ENCODE data around the gene SREBF1. TPM values are rescaled to one million over a fixed set of nuclear protein-coding genes. Genes with fewer than 3 reads are reported as not detected.

The SREBF1 gene
- total and polyA plus RNA-seq, 2 experiments from 2014 or later: 39.6 to 85.3 TPM

DNA sequence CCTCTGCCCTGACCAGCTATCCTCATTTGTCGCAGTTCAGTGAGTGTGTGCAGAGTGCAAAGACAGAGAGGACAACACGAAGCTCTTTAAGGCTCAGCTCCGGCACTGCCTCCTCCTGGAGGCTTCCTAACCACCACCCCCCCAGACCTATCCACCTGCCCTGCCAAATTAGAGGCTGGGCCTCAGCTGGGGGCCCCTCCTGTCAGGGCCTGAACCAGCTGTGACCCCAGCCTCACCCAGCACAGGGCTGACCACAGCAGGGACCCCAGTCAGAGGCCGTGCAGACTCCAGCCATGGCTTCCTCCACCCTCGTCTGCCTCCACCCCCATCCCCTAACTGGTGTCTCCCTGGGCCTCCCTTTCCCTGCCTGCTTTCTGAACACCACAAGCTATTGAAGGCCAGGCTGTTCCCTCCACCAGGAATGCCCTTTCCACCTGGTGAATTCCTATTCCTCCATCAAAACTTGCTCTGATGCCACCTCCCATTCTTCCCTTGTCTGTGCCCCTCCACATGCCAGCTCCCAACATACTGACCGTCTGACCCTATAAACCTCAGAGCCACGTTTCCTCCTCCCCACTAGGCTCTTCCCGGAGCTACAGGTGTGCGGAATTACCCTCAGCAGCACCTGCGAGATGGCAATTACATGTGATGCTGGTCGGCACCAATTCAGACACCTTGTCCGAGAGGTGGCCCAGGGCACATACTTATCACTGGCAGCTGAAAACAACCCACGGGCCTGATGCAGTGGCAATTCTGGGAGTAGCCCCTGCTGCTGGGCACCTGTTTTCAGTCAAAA, 8.8 kb downstream of the SREBF1 start:
- DNase-seq (ENCODE audit: low spot score): no peak
- no peaks in the 10 kb centered on the region for H3K36me3 ChIP-seq (ENCODE audit: insufficient read depth)
- no peak for ATAC-seq
- H3K9me2 ChIP-seq (ENCODE audit: insufficient read depth): no peaks in the 10 kb centered on the region
- H3F3A ChIP-seq (replicated peaks; ENCODE audit: low read depth): peaks cover 13% of the 10 kb centered on the region
- peaks cover 82% of the 10 kb centered on the region for H3K79me2 ChIP-seq (replicated peaks; ENCODE audit: insufficient read depth)
- Mint-ChIP-seq H3K27ac (no peak overlapping the region), H3K36me3 (ENCODE audit: low read depth) (peaks cover 27% of the 10 kb centered on the region), H3K27me3 (ENCODE audit: insufficient read depth, low read depth, poor library complexity) (peaks cover 15% of the 10 kb centered on the region), H3K4me3 (no peak overlapping the region), H3K9me3 (no peaks in the 10 kb centered on the region), H3K4me1 (peaks cover 52% of the 10 kb centered on the region)
- H3K4me2 ChIP-seq: no peak overlapping the region
- no peak overlapping the region for H2AFZ ChIP-seq
- H3K27me3 ChIP-seq (ENCODE audit: insufficient read depth): no peaks in the 10 kb centered on the region
- no peak overlapping the region; the same call in 1 of the 2 replicates for H3K27ac ChIP-seq (ENCODE audit: low read depth)
- peaks cover 32% of the 10 kb centered on the region for H3K4me1 ChIP-seq (ENCODE audit: insufficient read depth)
- TF ChIP-seq NANOG (IDR thresholded peaks at IDR 0.05; ENCODE audit: borderline replicate concordance): no peak
- TF ChIP-seq ZNF331 (CRISPR knock-in tag; IDR thresholded peaks at IDR 0.05; ENCODE audit: low read depth): no peak
- H4K20me1 ChIP-seq (replicated peaks; ENCODE audit: insufficient read depth): peaks cover 64% of the 10 kb centered on the region
- H3K4me3 ChIP-seq: no peak overlapping the region

DNA sequence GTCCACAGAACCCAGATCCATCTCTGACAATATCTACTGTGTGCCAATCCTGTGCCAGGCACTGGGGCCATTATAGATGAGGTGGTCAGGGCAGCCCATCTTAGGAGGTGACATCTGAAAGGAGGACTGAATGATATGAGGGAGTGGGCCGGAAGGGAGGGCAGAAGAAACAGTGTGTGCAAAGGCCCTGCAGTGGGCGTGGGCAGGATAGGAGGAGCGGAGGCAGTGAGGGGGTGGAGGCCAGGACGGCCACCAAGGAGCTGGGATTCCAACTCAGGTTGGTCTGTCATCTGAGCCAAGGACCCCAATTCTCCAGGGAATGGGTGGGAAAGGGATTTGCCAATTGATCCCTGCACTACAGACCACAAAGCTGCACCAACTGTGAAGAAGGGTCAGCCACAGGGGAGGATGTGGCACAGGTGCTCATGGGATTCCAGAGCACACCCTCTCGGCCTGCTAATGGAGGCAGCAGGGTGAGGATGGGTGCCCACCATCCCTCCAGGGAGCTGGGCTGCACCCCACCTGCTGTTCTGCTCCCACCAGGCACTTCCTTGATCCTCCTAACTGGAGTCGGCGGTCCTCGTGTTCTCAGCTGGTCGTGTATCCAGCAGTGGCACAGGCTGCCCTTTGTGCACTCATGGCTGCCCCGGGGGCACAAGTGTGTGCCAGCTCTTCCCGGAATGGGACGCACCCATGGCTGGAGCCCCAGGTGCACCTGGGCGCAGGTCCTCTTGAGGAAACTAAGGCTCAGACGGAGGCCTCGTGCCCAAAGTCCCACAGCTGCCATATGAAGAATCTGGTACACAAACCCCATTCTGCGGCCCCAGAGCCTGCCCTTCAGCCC, 9.6 kb downstream of the SREBF1 start:
- Histone ChIP-seq H3F3A (replicated peaks; ENCODE audit: low read depth) (peaks cover 13% of the 10 kb centered on the region), H3K79me2 (replicated peaks; ENCODE audit: insufficient read depth) (peaks cover 82% of the 10 kb centered on the region)
- H3K4me3 Mint-ChIP-seq: no peak overlapping the region
- TF ChIP-seq, protein P1, sequence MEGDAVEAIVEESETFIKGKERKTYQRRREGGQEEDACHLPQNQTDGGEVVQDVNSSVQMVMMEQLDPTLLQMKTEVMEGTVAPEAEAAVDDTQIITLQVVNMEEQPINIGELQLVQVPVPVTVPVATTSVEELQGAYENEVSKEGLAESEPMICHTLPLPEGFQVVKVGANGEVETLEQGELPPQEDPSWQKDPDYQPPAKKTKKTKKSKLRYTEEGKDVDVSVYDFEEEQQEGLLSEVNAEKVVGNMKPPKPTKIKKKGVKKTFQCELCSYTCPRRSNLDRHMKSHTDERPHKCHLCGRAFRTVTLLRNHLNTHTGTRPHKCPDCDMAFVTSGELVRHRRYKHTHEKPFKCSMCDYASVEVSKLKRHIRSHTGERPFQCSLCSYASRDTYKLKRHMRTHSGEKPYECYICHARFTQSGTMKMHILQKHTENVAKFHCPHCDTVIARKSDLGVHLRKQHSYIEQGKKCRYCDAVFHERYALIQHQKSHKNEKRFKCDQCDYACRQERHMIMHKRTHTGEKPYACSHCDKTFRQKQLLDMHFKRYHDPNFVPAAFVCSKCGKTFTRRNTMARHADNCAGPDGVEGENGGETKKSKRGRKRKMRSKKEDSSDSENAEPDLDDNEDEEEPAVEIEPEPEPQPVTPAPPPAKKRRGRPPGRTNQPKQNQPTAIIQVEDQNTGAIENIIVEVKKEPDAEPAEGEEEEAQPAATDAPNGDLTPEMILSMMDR (conservative IDR thresholded peaks at IDR 0.05; ENCODE audit: low read depth in 2 of 2): no peak
- TF ChIP-seq CREB1 (CRISPR knock-in tag; IDR thresholded peaks at IDR 0.05; ENCODE audit: low read depth) (no peak), POLR2AphosphoS5 (IDR thresholded peaks at IDR 0.05; ENCODE audit: low read depth) (no peak), STAT1 (IDR thresholded peaks at IDR 0.05; ENCODE audit: unreplicated experiment) (no peak), NANOG (IDR thresholded peaks at IDR 0.05; ENCODE audit: borderline replicate concordance) (no peak), EZH2phosphoT487 (IDR thresholded peaks at IDR 0.05; ENCODE audit: unreplicated experiment) (no peak)
- TF ChIP-seq, protein P2, sequence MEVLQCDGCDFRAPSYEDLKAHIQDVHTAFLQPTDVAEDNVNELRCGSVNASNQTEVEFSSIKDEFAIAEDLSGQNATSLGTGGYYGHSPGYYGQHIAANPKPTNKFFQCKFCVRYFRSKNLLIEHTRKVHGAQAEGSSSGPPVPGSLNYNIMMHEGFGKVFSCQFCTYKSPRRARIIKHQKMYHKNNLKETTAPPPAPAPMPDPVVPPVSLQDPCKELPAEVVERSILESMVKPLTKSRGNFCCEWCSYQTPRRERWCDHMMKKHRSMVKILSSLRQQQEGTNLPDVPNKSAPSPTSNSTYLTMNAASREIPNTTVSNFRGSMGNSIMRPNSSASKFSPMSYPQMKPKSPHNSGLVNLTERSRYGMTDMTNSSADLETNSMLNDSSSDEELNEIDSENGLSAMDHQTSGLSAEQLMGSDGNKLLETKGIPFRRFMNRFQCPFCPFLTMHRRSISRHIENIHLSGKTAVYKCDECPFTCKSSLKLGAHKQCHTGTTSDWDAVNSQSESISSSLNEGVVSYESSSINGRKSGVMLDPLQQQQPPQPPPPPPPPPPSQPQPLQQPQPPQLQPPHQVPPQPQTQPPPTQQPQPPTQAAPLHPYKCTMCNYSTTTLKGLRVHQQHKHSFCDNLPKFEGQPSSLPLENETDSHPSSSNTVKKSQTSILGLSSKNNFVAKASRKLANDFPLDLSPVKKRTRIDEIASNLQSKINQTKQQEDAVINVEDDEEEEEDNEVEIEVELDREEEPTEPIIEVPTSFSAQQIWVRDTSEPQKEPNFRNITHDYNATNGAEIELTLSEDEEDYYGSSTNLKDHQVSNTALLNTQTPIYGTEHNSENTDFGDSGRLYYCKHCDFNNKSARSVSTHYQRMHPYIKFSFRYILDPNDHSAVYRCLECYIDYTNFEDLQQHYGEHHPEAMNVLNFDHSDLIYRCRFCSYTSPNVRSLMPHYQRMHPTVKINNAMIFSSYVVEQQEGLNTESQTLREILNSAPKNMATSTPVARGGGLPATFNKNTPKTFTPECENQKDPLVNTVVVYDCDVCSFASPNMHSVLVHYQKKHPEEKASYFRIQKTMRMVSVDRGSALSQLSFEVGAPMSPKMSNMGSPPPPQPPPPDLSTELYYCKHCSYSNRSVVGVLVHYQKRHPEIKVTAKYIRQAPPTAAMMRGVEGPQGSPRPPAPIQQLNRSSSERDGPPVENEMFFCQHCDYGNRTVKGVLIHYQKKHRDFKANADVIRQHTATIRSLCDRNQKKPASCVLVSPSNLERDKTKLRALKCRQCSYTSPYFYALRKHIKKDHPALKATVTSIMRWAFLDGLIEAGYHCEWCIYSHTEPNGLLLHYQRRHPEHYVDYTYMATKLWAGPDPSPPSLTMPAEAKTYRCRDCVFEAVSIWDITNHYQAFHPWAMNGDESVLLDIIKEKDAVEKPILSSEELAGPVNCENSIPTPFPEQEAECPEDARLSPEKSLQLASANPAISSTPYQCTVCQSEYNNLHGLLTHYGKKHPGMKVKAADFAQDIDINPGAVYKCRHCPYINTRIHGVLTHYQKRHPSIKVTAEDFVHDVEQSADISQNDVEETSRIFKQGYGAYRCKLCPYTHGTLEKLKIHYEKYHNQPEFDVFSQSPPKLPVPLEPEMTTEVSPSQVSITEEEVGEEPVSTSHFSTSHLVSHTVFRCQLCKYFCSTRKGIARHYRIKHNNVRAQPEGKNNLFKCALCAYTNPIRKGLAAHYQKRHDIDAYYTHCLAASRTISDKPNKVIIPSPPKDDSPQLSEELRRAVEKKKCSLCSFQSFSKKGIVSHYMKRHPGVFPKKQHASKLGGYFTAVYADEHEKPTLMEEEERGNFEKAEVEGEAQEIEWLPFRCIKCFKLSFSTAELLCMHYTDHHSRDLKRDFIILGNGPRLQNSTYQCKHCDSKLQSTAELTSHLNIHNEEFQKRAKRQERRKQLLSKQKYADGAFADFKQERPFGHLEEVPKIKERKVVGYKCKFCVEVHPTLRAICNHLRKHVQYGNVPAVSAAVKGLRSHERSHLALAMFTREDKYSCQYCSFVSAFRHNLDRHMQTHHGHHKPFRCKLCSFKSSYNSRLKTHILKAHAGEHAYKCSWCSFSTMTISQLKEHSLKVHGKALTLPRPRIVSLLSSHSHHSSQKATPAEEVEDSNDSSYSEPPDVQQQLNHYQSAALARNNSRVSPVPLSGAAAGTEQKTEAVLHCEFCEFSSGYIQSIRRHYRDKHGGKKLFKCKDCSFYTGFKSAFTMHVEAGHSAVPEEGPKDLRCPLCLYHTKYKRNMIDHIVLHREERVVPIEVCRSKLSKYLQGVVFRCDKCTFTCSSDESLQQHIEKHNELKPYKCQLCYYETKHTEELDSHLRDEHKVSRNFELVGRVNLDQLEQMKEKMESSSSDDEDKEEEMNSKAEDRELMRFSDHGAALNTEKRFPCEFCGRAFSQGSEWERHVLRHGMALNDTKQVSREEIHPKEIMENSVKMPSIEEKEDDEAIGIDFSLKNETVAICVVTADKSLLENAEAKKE (CRISPR knock-in tag; IDR thresholded peaks at IDR 0.05): no peak

More for the DNA sequence above, 9.6 kb downstream of the SREBF1 start:
- no peaks in the 10 kb centered on the region for H3K9me3 Mint-ChIP-seq
- peaks cover 18% of the 10 kb centered on the region for H3K27me3 Mint-ChIP-seq (ENCODE audit: insufficient read depth, low read depth, poor library complexity)
- peaks cover 23% of the 10 kb centered on the region for H3K36me3 Mint-ChIP-seq (ENCODE audit: low read depth)
- 0 out of 2 replicates have a peak, but pooled peaks cover 5% of the 10 kb centered on the region for H3K36me3 ChIP-seq (ENCODE audit: insufficient read depth)
- H3K27ac Mint-ChIP-seq: no peak overlapping the region
- H4K20me1 ChIP-seq (replicated peaks; ENCODE audit: insufficient read depth): peaks cover 64% of the 10 kb centered on the region
- H3K4me1 Mint-ChIP-seq: peaks cover 57% of the 10 kb centered on the region
- no peak overlapping the region for H3K4me3 ChIP-seq
- no peak overlapping the region for H3K4me2 ChIP-seq
- no peaks in the 10 kb centered on the region for H3K9me2 ChIP-seq (ENCODE audit: insufficient read depth)
- H3K27me3 ChIP-seq (ENCODE audit: insufficient read depth): no peaks in the 10 kb centered on the region
- DNase-seq (ENCODE audit: low spot score): no peak
- ATAC-seq: no peak
- H3K27ac ChIP-seq (ENCODE audit: low read depth): no peak overlapping the region
- H3K4me1 ChIP-seq (ENCODE audit: insufficient read depth): peaks cover 38% of the 10 kb centered on the region
- no peak overlapping the region for H2AFZ ChIP-seq
